22Rv1 (cell line): Measurements from ENCODE around the gene CCL19.

Experiments
- H3K27ac ChIP-seq: fragments of 450-650 bp; 2 replicates; pipeline ENCODE4 v1.5.1; 2017
- CTCF ChIP-seq: fragments of 450-650 bp; IDR thresholded peaks from 2 replicates; pipeline ENCODE4 v1.5.1; 2017; ENCODE audit warnings: mild to moderate bottlenecking
- ZFX ChIP-seq: fragments of 450-650 bp; IDR thresholded peaks from 2 replicates; pipeline ENCODE4 v1.6.1; 2017; ENCODE audit warnings: antibody characterized with exemption, borderline replicate concordance

The CCL19 gene

GRCh38 chr9:34689512-34689911 lies 1.6 kb downstream of the CCL19 start:
- H3K27ac ChIP-seq = no peak overlapping the region

GRCh38 chr9:34689116-34689470 lies 2.0 kb downstream of the CCL19 start:
- no peak for TF ChIP-seq CTCF
- no peak for TF ChIP-seq ZFX
- H3K27ac ChIP-seq = no peak overlapping the region

More at GRCh38 chr9:34689512-34689911, 1.6 kb downstream of the CCL19 start:
- TF ChIP-seq CTCF = no peak
- no peak for TF ChIP-seq ZFX

- H3K27ac ChIP-seq = no peak overlapping the region
- TF ChIP-seq CTCF (no peak), ZFX (no peak)
These were observed 2.6 kb downstream of the CCL19 start for GRCh38 chr9:34688329-34689115.

- TF ChIP-seq CTCF = no peak
- TF ChIP-seq ZFX = no peak
These were observed 3.6 kb downstream of the CCL19 start for GRCh38 chr9:34687276-34688030.

GRCh38 chr9:34686732-34687131 lies 4.3 kb downstream of the CCL19 start:
- TF ChIP-seq CTCF = no peak
- no peak for TF ChIP-seq ZFX
- H3K27ac ChIP-seq = no peak overlapping the region

More at GRCh38 chr9:34687276-34688030, 3.6 kb downstream of the CCL19 start:
- no peak overlapping the region for H3K27ac ChIP-seq

GRCh38 chr9:34686231-34686630 lies 4.8 kb downstream of the CCL19 start:
- H3K27ac ChIP-seq = no peak overlapping the region
- TF ChIP-seq CTCF = no peak
- TF ChIP-seq ZFX = no peak

GRCh38 chr9:34685591-34685990 lies 5.5 kb downstream of the CCL19 start:
- TF ChIP-seq ZFX (no peak), CTCF (no peak)

More at GRCh38 chr9:34685591-34685990, 5.5 kb downstream of the CCL19 start:
- no peak overlapping the region for H3K27ac ChIP-seq
